ENCODE results near the gene ARHGEF6.

DNA sequence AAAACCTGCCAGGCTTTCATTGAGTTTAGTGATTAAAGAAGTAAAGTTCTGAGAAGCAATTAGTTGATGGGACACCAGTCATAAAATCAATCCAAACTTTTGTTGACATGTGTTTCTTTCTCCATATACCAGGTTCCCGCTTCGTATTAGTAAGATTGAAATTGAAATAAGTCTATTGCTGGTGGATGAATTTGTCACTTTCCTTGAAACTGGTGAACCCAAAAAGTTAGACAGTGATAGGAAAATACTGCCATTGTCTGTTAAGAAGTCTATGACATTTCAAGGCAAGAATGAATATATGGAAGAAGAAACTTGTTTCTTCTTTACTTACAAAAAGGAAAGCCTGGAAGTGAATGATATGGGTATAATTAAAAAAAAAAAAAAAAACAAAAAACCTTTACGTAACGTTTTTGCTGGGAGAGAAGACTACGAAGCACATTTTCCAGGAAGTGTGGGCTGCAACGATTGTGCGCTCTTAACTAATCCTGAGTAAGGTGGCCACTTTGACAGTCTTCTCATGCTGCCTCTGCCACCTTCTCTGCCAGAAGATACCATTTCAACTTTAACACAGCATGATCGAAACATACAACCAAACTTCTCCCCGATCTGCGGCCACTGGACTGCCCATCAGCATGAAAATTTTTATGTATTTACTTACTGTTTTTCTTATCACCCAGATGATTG, 132.9 kb downstream of the ARHGEF6 start, which contains the start of gene CD40LG:
- TF ChIP-seq, protein P1, sequence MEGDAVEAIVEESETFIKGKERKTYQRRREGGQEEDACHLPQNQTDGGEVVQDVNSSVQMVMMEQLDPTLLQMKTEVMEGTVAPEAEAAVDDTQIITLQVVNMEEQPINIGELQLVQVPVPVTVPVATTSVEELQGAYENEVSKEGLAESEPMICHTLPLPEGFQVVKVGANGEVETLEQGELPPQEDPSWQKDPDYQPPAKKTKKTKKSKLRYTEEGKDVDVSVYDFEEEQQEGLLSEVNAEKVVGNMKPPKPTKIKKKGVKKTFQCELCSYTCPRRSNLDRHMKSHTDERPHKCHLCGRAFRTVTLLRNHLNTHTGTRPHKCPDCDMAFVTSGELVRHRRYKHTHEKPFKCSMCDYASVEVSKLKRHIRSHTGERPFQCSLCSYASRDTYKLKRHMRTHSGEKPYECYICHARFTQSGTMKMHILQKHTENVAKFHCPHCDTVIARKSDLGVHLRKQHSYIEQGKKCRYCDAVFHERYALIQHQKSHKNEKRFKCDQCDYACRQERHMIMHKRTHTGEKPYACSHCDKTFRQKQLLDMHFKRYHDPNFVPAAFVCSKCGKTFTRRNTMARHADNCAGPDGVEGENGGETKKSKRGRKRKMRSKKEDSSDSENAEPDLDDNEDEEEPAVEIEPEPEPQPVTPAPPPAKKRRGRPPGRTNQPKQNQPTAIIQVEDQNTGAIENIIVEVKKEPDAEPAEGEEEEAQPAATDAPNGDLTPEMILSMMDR (IDR thresholded peaks at IDR 0.05) = no peak
- TF ChIP-seq POLR2A (IDR thresholded peaks at IDR 0.05) = no peak

Measured in right lobe of liver (tissue), 4 donors.